GDM1 (cell line): ENCODE measurements around the gene SDHB.
A peak's percentile ranks its signal among the peaks of the same experiment; 100 is the strongest.

Source experiments
- DNase-seq: peaks from one replicate; lab custom pipeline; 2025; lab: John Stamatoyannopoulos, UW

Gene SDHB

GRCh38 chr1:17045634-17046333 lies 8.0 kb downstream of the SDHB start:
- no peak for DNase-seq

GRCh38 chr1:17045150-17045549 lies 8.7 kb downstream of the SDHB start:
- no peak for DNase-seq

- DNase-seq: no peak
Observed at GRCh38 chr1:17043676-17044075, 10.2 kb downstream of the SDHB start.

- DNase-seq: no peak
Observed at GRCh38 chr1:17040135-17040534, 13.7 kb downstream of the SDHB start.

- DNase-seq: no peak
Observed at GRCh38 chr1:17039522-17039921, 14.3 kb downstream of the SDHB start.

GRCh38 chr1:17033481-17033880 lies 20.4 kb downstream of the SDHB start:
- no peak for DNase-seq

GRCh38 chr1:17032741-17033140 lies 21.1 kb downstream of the SDHB start:
- no peak for DNase-seq

GRCh38 chr1:17031436-17031835 lies 22.4 kb downstream of the SDHB start:
- DNase-seq: no peak

- DNase-seq: no peak
Observed at GRCh38 chr1:17030206-17030605, 23.6 kb downstream of the SDHB start.

- DNase-seq: no peak
Observed at GRCh38 chr1:17028662-17029188, 25.1 kb downstream of the SDHB start.

GRCh38 chr1:17027900-17028299 lies 25.9 kb downstream of the SDHB start:
- DNase-seq: no peak

GRCh38 chr1:17027403-17027802 lies 26.4 kb downstream of the SDHB start:
- no peak for DNase-seq

GRCh38 chr1:17024721-17025120 lies 29.1 kb downstream of the SDHB start:
- DNase-seq: no peak

- DNase-seq: no peak
Observed at GRCh38 chr1:17023573-17023972, 30.3 kb downstream of the SDHB start.

GRCh38 chr1:17023102-17023501 lies 30.7 kb downstream of the SDHB start:
- DNase-seq: no peak

- DNase-seq: no peak
Observed at GRCh38 chr1:17021896-17022295, 31.9 kb downstream of the SDHB start.

- no peak for DNase-seq
Observed at GRCh38 chr1:17020502-17020901, 33.3 kb downstream of the SDHB start.

GRCh38 chr1:17018849-17019248 lies 35.0 kb downstream of the SDHB start:
- DNase-seq: no peak

GRCh38 chr1:17017435-17017834 lies 36.4 kb downstream of the SDHB start:
- no peak for DNase-seq

- no peak for DNase-seq
Observed at GRCh38 chr1:17016317-17016661, 37.5 kb downstream of the SDHB start.

- no peak for DNase-seq
Observed at GRCh38 chr1:17014671-17015567, 38.9 kb downstream of the SDHB start.

GRCh38 chr1:17013491-17014320 lies 40.1 kb downstream of the SDHB start:
- peak; percentile 93 for DNase-seq
